K562 (cell line): Measurements from ENCODE around the gene ARHGEF40. TPM values are rescaled to one million over a fixed set of nuclear protein-coding genes. Genes with fewer than 3 reads are reported as not detected.

Experiments used
- ATAC-seq: fragments of 200-7000 bp; cut with Tn5 transposase; 3 replicates; pipeline ENCODE4 v1.9.1; 2020; ENCODE audit warnings: moderate library complexity
- BruUV-seq: library from RNA; stranded (reverse); fragments of 400-500 nt; replicated peaks from 2 replicates; lab custom pipeline; 2021; lab: Mats Ljungman, UMichigan
- CTCF ChIA-PET: fragments of 300-600 bp; formaldehyde crosslinking; extraction: SDS; loops from one replicate; lab custom pipeline; 2021; ENCODE audit warnings: low intra/inter-chr PET ratio; lab: Yijun Ruan, JAX
- POLR2A ChIA-PET: fragments of 300-600, 350-650 bp; sonication (Branson Sonifier 250); formaldehyde crosslinking; extraction: SDS; loops from one replicate; lab custom pipeline; 2021; ENCODE audit warnings: antibody characterized with exemption, inconsistent platforms; lab: Yijun Ruan, JAX
- DNase-seq, 4 experiments: peaks; one replicate each; pipeline versions ENCODE4 v3.0.0 to v3.0.0-alpha.2; 2011 to 2018; ENCODE audit warnings: low spot score in 3 of 4, mixed read lengths in 3 of 4; ENCODE audit errors: extremely low read depth in 1 of 4
- FAIRE-seq: peaks from 2 replicates; lab custom pipeline; 2011; peaks lifted over from hg19 to GRCh38; lab: Jason Lieb, UNC
- H2AFZ ChIP-seq: 2 replicates; pipeline ENCODE4 v1.6.0; 2011; ENCODE audit warnings: low read depth, low read length, control low read depth, inconsistent platforms
- H3K27ac ChIP-seq: fragments of 200-600 bp; 3 replicates; pipeline ENCODE4 v1.8.0; 2011; ENCODE audit warnings: low read depth, mild to moderate bottlenecking, control low read depth, inconsistent platforms, low read length, moderate library complexity, mixed read lengths; ENCODE audit errors: extremely low read depth
- H3K27me3 ChIP-seq, 2 experiments: fragments of 300-600 bp in 1 of 2; 2 replicates in 1 of 2; 3 replicates in 1 of 2; pipeline versions ENCODE4 v1.6.0 to v1.8.0; 2011; ENCODE audit warnings: inconsistent platforms in 2 of 2, low read length in 2 of 2, mild to moderate bottlenecking in 1 of 2, mixed read lengths in 1 of 2, moderate library complexity in 1 of 2; ENCODE audit not compliant: control insufficient read depth in 2 of 2, insufficient read depth in 2 of 2
- H3K36me3 ChIP-seq: fragments of 300-600 bp; 3 replicates; pipeline ENCODE4 v1.8.0; 2011; ENCODE audit warnings: mild to moderate bottlenecking, low read length, inconsistent platforms; ENCODE audit not compliant: control insufficient read depth, insufficient read depth
- H3K4me1 ChIP-seq, 2 experiments: fragments of 200-600 bp in 1 of 2; replicated peaks in 1 of 2; 2 replicates in 1 of 2; 3 replicates in 1 of 2; pipeline versions ENCODE4 v1.5.1 to v1.8.0; 2011; ENCODE audit warnings: inconsistent platforms in 2 of 2, low read length in 2 of 2, mild to moderate bottlenecking in 1 of 2, mixed read lengths in 1 of 2, moderate library complexity in 1 of 2; ENCODE audit not compliant: control insufficient read depth in 2 of 2, insufficient read depth in 2 of 2
- H3K4me2 ChIP-seq: 2 replicates; pipeline ENCODE4 v1.6.1; 2011; ENCODE audit warnings: low read length, control low read depth, inconsistent platforms, mixed read lengths; ENCODE audit not compliant: insufficient read depth
- H3K4me3 ChIP-seq: fragments of 200-600 bp; sonication (generic), shearing (Covaris generic); 2 replicates; pipeline ENCODE4 v1.5.1; 2016; ENCODE audit warnings: control low read depth, inconsistent platforms
- H3K79me2 ChIP-seq: fragments of 200-600 bp; 3 replicates; pipeline ENCODE4 v1.8.0; 2011; ENCODE audit warnings: low read length, inconsistent platforms; ENCODE audit not compliant: control insufficient read depth, insufficient read depth
- H3K9ac ChIP-seq, 2 experiments: 2 replicates each; pipeline versions ENCODE4 v1.6.0 to v1.6.1; 2011; ENCODE audit warnings: low read depth in 2 of 2, low read length in 2 of 2, control low read depth in 1 of 2, inconsistent platforms in 1 of 2, mild to moderate bottlenecking in 1 of 2, mixed read lengths in 1 of 2; ENCODE audit not compliant: insufficient read depth in 1 of 2
- H3K9me1 ChIP-seq: one replicate; pipeline ENCODE4 v1.6.0; 2011; ENCODE audit warnings: inconsistent platforms, mild to moderate bottlenecking, low read length, moderate library complexity; ENCODE audit not compliant: control insufficient read depth, insufficient read depth
- H3K9me3 ChIP-seq: replicated peaks from 2 replicates; pipeline ENCODE4 v1.5.1; 2011; ENCODE audit warnings: low read depth, low read length, inconsistent platforms; ENCODE audit not compliant: control insufficient read depth, insufficient read depth
- H4K20me1 ChIP-seq: replicated peaks from 2 replicates; pipeline ENCODE4 v1.6.1; 2011; ENCODE audit warnings: low read length, inconsistent platforms, mixed read lengths; ENCODE audit not compliant: control insufficient read depth, insufficient read depth
- HMG20B ChIP-seq: fragments of 250-450 bp; sonication (Bioruptor Pico); IDR thresholded peaks from 2 replicates; pipeline ENCODE4 v1.5.0; 2021; ENCODE audit warnings: mild to moderate bottlenecking
- NFXL1 ChIP-seq: fragments of 450-650 bp; formaldehyde crosslinking; IDR thresholded peaks from 2 replicates; pipeline ENCODE4 v1.4.0; 2021; ENCODE audit warnings: mild to moderate bottlenecking
- PHB ChIP-seq: fragments of 250-450 bp; sonication (Bioruptor Pico); IDR thresholded peaks from 2 replicates; pipeline ENCODE4 v1.5.0; 2021
- PYGO2 ChIP-seq: fragments of 450-650 bp; IDR thresholded peaks from 2 replicates; pipeline ENCODE4 v1.6.1; 2016; ENCODE audit warnings: mild to moderate bottlenecking, missing genetic modification characterization, moderate library complexity, missing compliant biosample characterization
- RNF2 ChIP-seq: sonication (generic); IDR thresholded peaks from 2 replicates; pipeline ENCODE4 v1.6.1; 2016
- SETDB1 ChIP-seq: IDR thresholded peaks from one replicate; pipeline ENCODE4 v1.6.1; 2012; ENCODE audit warnings: low read length, control low read depth, inconsistent platforms
- SIX5 ChIP-seq, 2 experiments: IDR thresholded peaks; 2 replicates each; pipeline ENCODE4 v1.6.1; 2011; ENCODE audit warnings: low read length in 2 of 2, borderline replicate concordance in 1 of 2, low read depth in 1 of 2, mild to moderate bottlenecking in 1 of 2, moderate library complexity in 1 of 2; ENCODE audit not compliant: insufficient read depth in 1 of 2
- SMAD4 ChIP-seq: fragments of 250-450 bp; sonication (Bioruptor Pico); conservative IDR thresholded peaks from 2 replicates; pipeline ENCODE4 v1.8.0; 2021; ENCODE audit warnings: inconsistent platforms, mild to moderate bottlenecking, moderate library complexity
- SNIP1 ChIP-seq: fragments of 450-650 bp; IDR thresholded peaks from 2 replicates; pipeline ENCODE4 v1.7.1; 2017; ENCODE audit warnings: low read depth, mild to moderate bottlenecking
- ZBTB17 ChIP-seq: fragments of 450-650 bp; formaldehyde crosslinking; IDR thresholded peaks from 2 replicates; pipeline ENCODE4 v1.4.0; 2020; ENCODE audit warnings: mild to moderate bottlenecking
- ZKSCAN8 ChIP-seq: fragments of 200-800 bp; sonication (Bioruptor generic); IDR thresholded peaks from 2 replicates; pipeline ENCODE4 v1.6.1; 2016; ENCODE audit warnings: missing genetic modification characterization, missing compliant biosample characterization
- ZNF133 ChIP-seq: fragments of 250-450 bp; sonication (Bioruptor Pico); IDR thresholded peaks from 2 replicates; pipeline ENCODE4 v1.4.0; 2020; ENCODE audit warnings: mild to moderate bottlenecking
- ZNF282 ChIP-seq: sonication (generic); formaldehyde crosslinking; IDR thresholded peaks from 2 replicates; pipeline ENCODE4 v1.8.1; 2023; ENCODE audit warnings: missing genetic modification reagents
- ZNF324 ChIP-seq: fragments of 250-450 bp; sonication (Bioruptor Pico); IDR thresholded peaks from 2 replicates; pipeline ENCODE4 v1.4.0; 2020; ENCODE audit warnings: mild to moderate bottlenecking
- ZNF699 ChIP-seq: fragments of 250-450 bp; sonication (Bioruptor Pico); IDR thresholded peaks from 2 replicates; pipeline ENCODE4 v1.8.0; 2021; ENCODE audit warnings: mild to moderate bottlenecking, moderate library complexity; ENCODE audit not compliant: insufficient replicate concordance
- WGBS: fragments of 100-300 bp; shearing (Covaris generic); methylation state at CpG from one replicate; pipeline ENCODE4 v1.1.6; 2016; ENCODE audit warnings: low coverage, mixed read lengths; ENCODE audit not compliant: insufficient coverage; ENCODE audit errors: missing lambda C conversion rate; 5-methylcytosine and 5-hydroxymethylcytosine counted together
- in situ Hi-C: fragments of 300-500 bp; cut with MboI; formaldehyde crosslinking; loops from 4 replicates; pipeline ENCODE4 v1.15.0; 2018; ENCODE audit warnings: inconsistent platforms, mixed read lengths
- intact Hi-C: fragments of 100-400 bp; cut with micrococcal nuclease; formaldehyde crosslinking; loops from 2 replicates; pipeline ENCODE4 v1.14.2; 2022
- polyA plus RNA-seq, 8 experiments: library from polyadenylated mRNA; depleted of rRNA in 4 of 8; stranded (reverse) in 5 of 8; unstranded in 3 of 8; fragments of >200 nt; fragmentation: Nextera tagmentation in 2 of 8; fragmentation: Illumina TruSeq in 1 of 8; extraction: Ambion mirVana in 2 of 8; extraction: Trizol in 1 of 8; gene quantifications; 2 replicates each; pipeline versions ENCODE4 v1.2.1 to v1.2.3, GENCODE V29; 2011 to 2014; ENCODE audit warnings: inconsistent platforms in 1 of 8, missing spikeins in 1 of 8
- total RNA-seq, 7 experiments: library from RNA; depleted of rRNA in 6 of 7; stranded (reverse); fragments of >200 nt in 6 of 7; fragmentation: Illumina TruSeq in 2 of 7; extraction: Trizol in 2 of 7; gene quantifications; 2 replicates each; pipeline versions ENCODE4 v1.2.1 to v1.2.3, GENCODE V29; 2011 to 2021; ENCODE audit warnings: low replicate concordance in 1 of 7
- TF ChIP-seq, protein P1 (sequence below), 3 experiments: IDR thresholded peaks in 2 of 3; conservative IDR thresholded peaks in 1 of 3; 2 replicates each; pipeline ENCODE4 v1.5.1; 2011 to 2012; ENCODE audit warnings: low read length in 3 of 3, mild to moderate bottlenecking in 3 of 3, control low read depth in 2 of 3, improper control_type of control experiment in 1 of 3, inconsistent platforms in 1 of 3, low read depth in 1 of 3, mixed read lengths in 1 of 3, moderate library complexity in 1 of 3; ENCODE audit not compliant: insufficient read depth in 2 of 3
- TF ChIP-seq, protein P2 (sequence below): fragments of 450-650 bp; formaldehyde crosslinking; IDR thresholded peaks from 2 replicates; pipeline ENCODE4 v1.4.0; 2020; ENCODE audit warnings: mild to moderate bottlenecking
- TF ChIP-seq, protein P3 (sequence below): fragments of 200-800 bp; sonication (Bioruptor generic); IDR thresholded peaks from 2 replicates; pipeline ENCODE4 v1.6.1; 2017; ENCODE audit warnings: missing genetic modification characterization, missing compliant biosample characterization

ARHGEF40 gene
- total and polyA plus RNA-seq, 9 of the 15 experiments (the other 6 are each of a cell fraction or from before 2014, with no cell fraction given), result 0.42 to 6.3 (median 3.8) TPM

DNA sequence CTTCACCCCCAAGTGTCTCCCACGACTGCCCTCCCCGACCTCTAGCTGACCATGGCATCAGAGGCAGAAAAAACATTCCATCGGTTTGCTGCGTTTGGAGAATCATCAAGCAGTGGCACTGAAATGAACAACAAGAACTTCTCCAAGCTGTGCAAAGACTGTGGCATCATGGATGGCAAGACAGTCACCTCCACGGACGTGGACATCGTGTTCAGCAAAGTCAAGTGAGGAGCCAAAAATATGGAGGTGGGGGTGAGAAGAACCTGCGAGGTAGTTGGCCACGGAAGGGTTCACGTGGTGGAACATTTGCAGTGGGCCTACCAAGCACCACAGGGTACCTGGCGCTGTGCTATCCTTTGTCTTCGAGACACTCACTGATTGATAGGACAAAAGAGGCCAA is 39.6 kb upstream of the ARHGEF40 start (continued):
- TF ChIP-seq ZNF133 (CRISPR knock-in tag) (no peak), ZNF699 (CRISPR knock-in tag) (no peak)
- TF ChIP-seq, protein P1, sequence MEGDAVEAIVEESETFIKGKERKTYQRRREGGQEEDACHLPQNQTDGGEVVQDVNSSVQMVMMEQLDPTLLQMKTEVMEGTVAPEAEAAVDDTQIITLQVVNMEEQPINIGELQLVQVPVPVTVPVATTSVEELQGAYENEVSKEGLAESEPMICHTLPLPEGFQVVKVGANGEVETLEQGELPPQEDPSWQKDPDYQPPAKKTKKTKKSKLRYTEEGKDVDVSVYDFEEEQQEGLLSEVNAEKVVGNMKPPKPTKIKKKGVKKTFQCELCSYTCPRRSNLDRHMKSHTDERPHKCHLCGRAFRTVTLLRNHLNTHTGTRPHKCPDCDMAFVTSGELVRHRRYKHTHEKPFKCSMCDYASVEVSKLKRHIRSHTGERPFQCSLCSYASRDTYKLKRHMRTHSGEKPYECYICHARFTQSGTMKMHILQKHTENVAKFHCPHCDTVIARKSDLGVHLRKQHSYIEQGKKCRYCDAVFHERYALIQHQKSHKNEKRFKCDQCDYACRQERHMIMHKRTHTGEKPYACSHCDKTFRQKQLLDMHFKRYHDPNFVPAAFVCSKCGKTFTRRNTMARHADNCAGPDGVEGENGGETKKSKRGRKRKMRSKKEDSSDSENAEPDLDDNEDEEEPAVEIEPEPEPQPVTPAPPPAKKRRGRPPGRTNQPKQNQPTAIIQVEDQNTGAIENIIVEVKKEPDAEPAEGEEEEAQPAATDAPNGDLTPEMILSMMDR (IDR thresholded peaks at IDR 0.05 in 2 of 3, conservative IDR thresholded peaks at IDR 0.05 in 1 of 3; ENCODE audit: insufficient read depth in 2 of 3, low read depth in 1 of 3, low read length in 3 of 3), result no peak

DNA sequence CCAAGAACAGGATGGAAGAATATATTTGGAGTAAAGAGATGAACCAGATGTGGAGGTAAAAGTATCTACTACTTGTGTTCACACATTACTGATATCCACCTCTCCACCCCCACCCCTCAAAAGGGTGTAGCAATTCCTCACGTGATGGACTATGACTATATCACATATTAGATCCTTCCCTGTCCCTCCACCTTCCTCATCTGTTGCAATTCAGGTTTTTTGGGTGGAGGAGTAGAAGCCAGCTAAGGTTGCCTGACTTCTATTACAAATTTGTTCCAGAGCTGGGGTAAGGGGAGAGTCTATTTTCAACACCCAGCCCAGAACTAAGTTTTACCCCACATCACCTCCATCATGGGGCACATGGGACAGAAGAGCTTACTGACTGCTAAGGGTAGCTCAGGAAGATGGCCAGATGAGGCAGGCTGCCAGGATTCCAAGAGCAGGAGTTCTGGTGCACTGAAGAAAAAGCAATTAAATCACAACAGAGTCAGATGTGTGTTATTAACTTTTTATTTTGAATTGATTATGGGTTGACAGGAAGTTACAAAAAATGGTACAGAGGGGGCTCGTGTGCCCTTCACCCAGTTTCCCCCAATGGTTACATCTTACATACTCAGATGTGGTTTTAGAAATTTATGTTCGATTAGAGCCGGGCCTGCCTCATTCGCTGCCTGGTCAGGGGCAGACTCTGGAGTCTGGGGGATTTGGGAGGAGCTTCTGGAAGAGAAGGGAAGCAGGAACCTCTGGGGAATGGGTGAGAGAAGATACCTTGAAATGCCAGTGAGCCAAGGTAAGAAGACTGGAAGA is 37.6 kb upstream of the ARHGEF40 start:
- no peak overlapping the region for H3K4me2 ChIP-seq
- H3K9me3 ChIP-seq, result no peaks in the 10 kb centered on the region
- H3K4me3 ChIP-seq, result no peak overlapping the region
- H3K9me1 ChIP-seq, result no peaks in the 10 kb centered on the region
- no peaks in the 10 kb centered on the region for H4K20me1 ChIP-seq
- H2AFZ ChIP-seq, result no peak overlapping the region
- no peaks in the 10 kb centered on the region for H3K27me3 ChIP-seq
- POLR2A ChIA-PET, result interaction anchor here (0.6 to 1.3 kb wide), 2 partner anchors 13 to 1220 kb away, joined by 3 read pairs; no protein-coding TSS in a partner anchor
- H3K36me3 ChIP-seq, result no peaks in the 10 kb centered on the region
- intact Hi-C loops (no loop called here), in situ Hi-C loops (no loop called here)
- no peak for ATAC-seq
- H3K27ac ChIP-seq, result no peak overlapping the region
- WGBS, result 28% methylated on average over 5 of the region's 5 CpGs
- BruUV-seq, result no TSS peak
- CTCF ChIA-PET, result no interaction called here
- H3K4me1 ChIP-seq, result peaks cover 0 to 9% of the 10 kb centered on the region in 2 experiments; a peak in 3 of 5 replicates
- H3K79me2 ChIP-seq, result no peaks in the 10 kb centered on the region
- no peak for TF ChIP-seq ZKSCAN8 (CRISPR knock-in tag)
- TF ChIP-seq SETDB1, result no peak
- TF ChIP-seq RNF2, result no peak
- TF ChIP-seq SNIP1, result no peak
- no peak for TF ChIP-seq PHB (CRISPR knock-in tag)
- no peak for TF ChIP-seq ZNF282 (CRISPR knock-in tag)
- no peak for TF ChIP-seq NFXL1 (CRISPR knock-in tag)
- TF ChIP-seq, protein P2, sequence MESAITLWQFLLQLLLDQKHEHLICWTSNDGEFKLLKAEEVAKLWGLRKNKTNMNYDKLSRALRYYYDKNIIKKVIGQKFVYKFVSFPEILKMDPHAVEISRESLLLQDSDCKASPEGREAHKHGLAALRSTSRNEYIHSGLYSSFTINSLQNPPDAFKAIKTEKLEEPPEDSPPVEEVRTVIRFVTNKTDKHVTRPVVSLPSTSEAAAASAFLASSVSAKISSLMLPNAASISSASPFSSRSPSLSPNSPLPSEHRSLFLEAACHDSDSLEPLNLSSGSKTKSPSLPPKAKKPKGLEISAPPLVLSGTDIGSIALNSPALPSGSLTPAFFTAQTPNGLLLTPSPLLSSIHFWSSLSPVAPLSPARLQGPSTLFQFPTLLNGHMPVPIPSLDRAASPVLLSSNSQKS (CRISPR knock-in tag), result no peak
- TF ChIP-seq PYGO2 (tag), result no peak
- TF ChIP-seq, protein P3, sequence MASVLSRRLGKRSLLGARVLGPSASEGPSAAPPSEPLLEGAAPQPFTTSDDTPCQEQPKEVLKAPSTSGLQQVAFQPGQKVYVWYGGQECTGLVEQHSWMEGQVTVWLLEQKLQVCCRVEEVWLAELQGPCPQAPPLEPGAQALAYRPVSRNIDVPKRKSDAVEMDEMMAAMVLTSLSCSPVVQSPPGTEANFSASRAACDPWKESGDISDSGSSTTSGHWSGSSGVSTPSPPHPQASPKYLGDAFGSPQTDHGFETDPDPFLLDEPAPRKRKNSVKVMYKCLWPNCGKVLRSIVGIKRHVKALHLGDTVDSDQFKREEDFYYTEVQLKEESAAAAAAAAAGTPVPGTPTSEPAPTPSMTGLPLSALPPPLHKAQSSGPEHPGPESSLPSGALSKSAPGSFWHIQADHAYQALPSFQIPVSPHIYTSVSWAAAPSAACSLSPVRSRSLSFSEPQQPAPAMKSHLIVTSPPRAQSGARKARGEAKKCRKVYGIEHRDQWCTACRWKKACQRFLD (CRISPR knock-in tag), result no peak
- TF ChIP-seq ZNF324, result no peak
- TF ChIP-seq HMG20B (CRISPR knock-in tag), result no peak
- no peak for TF ChIP-seq ZBTB17 (CRISPR knock-in tag)
- TF ChIP-seq SIX5 (IDR thresholded peaks at IDR 0.05; ENCODE audit: borderline replicate concordance in 1 of 2, insufficient read depth in 1 of 2, low read depth in 1 of 2, low read length in 2 of 2), result no peak
- no peak for TF ChIP-seq SMAD4
- no peak overlapping the region; a peak in 1 of 4 replicates for H3K9ac ChIP-seq
- FAIRE-seq, result no peak
- DNase-seq, result no peak
